Measurements from ENCODE around the gene ZNF598.
"Not testable (repeated sequence)": the region's sequence is repeated elsewhere in the genome, so short reads cannot be mapped to it uniquely, and the experiment has no call there.

Gene ZNF598

DNA sequence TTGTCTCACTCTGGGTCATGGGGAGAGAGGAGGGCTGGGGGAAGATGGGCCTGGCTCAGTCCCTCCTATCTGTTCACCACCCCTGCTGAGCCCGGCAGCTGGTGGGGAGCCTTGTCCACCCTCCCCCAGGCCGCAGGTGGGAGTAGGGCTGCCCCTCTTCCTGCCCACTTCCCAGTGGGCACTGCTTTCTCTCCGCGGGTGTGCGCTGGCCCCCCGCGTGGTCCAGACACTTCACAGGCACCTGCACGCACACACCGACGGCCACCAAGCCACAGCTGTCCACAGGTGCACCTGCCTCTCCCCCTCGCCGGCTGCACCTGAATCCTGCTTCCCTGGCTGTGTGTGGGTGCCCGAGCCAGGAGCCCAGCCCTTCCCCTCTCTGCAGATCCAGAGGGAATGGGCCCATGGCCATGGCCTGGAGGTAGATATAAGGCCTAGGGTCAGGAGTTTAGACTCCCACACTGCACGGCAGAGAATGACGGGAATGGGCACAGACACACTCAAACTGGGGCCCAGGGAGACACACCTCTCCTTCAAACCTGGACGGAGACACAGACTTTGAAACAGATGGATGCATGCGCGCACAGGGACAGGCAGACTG lies 19.1 kb upstream of the ZNF598 start:
- no peak for FAIRE-seq
- DNase-seq (ENCODE audit: low spot score), result no peak

DNA sequence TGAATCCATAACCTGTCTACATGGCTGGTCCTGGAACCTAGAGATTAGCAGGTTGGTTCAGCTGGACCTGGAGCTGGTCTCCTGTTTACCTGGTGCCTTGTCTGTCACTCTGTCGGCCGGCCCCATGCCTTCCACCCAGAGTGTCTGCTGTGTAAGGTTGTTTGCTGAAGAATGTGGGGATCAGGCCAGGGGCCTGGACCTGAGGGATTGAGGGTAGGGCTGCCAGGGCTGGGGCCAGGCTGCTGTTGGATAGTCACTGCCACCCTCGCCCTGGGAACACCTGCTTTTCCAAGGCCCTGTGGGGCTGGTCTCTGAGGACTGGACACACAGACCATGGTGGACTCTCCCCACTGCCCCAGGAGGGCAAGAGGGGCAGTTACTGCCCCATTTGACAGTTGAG lies 18.5 kb upstream of the ZNF598 start:
- DNase-seq (ENCODE audit: low spot score) (no peak), FAIRE-seq (no peak)

DNA sequence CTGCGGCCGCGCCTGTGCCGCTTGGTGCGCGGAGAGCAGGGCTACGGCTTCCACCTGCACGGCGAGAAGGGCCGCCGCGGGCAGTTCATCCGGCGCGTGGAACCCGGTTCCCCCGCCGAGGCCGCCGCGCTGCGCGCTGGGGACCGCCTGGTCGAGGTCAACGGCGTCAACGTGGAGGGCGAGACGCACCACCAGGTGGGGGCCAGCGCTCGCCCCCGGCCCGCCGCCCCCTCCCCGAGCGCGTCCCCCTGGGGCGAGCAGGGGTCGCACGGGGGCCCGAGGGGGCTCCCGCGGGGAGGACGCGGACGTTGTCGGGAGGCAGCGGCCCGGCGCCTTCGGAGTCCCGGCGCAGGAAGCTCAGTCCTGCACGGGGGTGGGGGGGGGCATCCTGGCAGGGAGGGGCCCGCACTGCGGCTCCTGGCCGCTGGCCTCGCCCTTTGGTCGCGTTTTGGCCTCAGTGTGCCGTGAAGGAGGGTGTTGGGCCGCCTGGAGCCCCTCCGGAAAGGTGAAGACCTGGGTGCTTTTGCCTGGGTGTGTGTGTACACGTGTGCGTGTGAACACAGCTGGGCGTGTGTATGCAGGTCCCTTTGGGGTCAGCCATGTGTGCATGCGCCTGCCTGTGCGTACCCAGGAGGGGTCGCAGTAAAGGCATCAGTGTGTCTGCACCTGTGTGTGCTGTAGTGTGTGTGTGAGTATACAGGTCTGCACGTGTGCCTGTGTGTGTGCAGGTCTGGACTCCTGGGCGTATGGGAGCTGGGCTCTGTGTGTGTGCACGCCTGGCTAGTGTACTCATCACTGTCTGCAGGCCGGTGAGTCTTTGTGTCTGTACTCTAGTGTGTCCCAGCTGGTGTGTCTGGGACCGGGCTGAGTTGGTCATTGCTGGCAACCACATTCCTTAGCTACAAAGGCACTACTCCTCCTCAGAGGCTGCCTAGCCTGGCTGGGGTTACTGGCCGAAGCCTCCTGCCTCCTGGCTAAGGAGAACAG lies 17.7 kb upstream of the ZNF598 start:
- FAIRE-seq, result no peak
- peak; percentile 49 for DNase-seq (ENCODE audit: low spot score)

DNA sequence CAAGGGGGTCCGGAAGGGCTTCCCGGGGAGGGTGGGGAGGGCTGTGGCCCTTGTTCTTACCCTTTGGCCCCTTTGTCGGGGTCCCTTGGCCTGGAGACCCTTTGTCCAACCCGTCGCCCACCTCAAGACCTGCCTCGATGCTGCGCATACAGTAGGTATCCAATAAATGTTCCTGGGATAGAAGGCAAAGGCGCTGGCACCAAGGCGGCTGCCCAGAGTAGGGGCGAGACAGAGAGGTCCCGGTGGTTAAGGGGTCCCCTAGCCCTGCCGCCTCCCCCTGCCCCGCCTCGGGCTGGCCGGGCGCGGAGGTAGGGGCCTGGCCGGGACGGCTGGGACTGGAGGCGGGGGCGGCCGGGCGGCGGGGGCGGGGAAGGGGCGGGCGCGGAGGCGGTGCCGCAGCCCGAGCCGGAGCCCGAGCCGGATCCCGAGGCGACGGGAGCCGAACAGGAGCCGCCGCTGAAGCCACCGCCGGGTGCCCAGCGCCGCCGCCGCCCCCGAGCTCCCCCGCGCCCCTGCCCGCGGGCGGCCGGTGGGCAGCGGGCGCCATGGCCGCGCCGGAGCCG lies 16.9 kb upstream of the ZNF598 start, which contains the start of gene NHERF2:
TSS of gene NHERF2 (plus strand) at position 442 of the 563 bp plus-strand sequence. CDS start at position 546, 104 bp downstream.
- peak; percentile 81 for DNase-seq (ENCODE audit: low spot score)
- no peak for FAIRE-seq

DNA sequence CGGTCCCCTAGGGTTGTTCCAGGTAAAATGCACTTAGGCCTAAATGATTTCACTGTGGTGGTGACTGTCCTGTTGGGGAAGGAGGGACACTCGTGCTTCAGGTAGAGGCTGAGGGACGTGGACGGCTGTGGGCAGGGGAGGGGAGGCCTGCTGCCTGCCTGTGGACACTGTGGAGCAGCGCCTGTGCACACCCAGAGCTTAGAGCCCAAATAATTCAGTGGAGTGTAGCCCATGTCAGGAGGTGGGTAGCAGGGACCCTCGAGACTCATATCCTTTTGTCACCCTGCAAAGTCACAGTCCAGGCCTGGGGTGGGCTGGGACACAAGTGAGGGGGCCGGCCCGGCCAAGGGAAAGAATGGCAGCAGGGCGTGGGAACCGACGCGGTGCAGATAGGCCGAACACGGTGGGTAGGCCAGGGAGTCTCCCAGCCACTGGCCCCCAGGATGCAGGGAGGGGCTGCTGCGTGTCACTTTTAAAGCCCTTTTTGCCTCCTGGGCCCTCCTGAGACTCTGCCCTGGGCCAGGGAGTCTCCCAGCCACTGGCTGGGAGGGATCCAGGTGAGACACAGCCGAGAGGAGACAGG lies 16.3 kb upstream of the ZNF598 start:
- no peak for FAIRE-seq
- no peak for DNase-seq (ENCODE audit: low spot score)

DNA sequence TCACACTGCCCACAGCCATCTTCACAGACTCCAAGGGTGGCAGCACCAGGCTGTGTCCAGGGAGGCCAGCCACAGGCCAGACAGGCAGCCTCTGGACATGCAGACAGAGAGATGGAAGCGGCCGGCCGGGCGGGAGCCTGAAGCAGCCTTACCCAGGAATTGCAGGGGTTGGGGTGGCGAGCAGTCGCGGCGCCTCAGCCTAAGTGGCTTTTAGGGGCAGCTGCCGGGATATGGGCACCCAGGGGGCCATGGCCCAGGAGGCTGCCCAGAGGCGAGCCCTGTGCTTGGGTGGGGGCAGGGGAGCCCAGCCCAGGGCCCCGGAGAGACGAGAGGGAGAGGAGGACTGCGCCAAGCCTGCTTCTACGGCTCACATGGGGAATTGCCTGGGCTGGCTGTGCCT lies 15.6 kb upstream of the ZNF598 start:
- FAIRE-seq (no peak), DNase-seq (ENCODE audit: low spot score) (no peak)

DNA sequence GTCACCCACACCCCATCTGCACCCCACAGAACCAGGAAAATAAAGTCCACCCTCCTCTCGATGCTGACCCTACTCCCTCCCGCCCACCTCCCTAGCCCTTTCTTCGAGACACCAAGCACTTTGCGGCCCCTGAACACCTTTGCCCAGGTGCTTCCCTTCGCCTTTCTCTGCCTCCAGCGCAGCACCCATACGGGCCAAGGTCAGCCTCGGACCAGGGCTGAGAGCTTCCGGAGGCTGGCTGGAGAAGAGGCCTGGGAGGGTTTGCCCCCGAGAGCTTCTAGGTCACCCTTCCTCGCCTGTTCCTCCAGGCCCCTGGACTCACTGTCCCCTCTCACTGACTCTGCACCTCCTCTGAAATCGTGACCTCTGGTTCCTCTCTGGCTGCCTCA lies 14.4 kb upstream of the ZNF598 start:
- no peak for FAIRE-seq
- DNase-seq (ENCODE audit: low spot score), result no peak

DNA sequence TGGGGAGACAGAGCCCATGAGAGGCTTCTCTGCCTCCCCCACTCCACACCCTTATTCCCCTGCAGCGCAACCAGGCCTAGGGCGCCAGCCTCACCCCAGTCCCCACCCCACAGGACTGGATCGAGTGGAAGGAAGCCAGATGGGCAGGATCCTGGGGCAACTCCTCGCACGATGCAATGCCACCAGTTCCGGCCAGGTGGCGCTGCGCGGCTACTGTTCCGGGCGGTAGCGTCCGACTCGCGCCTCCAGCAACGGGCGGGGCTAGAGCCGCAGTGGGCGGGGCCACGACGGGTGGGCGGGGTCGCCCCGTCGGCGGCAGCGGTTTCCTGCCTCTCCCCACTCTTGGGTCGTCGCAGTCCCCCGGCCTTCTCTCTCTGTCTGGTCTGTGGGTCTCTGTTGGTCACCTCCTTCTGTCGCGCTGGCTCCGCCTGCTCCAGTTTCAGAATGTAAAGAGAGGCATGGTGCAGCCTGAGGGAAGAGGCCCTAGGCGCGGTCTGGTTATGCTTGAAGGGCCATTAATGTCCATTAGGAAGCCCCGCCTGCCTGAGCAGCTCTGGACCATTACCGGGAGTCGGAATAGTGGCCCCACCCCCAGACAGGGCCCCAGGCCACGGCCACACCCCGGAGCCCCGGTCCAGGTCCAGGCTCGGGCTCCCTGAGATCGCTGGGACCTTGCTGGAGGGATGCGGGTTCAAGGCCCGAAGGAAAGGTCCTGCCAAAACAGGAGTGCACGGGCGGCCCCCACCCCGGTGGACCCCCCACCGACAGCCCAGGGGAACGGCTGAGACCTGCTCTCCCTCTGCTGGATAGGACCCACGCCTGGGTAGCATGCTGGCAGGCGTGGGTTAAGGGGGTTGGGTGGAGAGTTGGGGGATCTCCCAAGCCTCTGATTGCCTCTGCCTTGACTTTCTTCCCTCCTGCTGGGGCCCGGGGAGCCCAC lies 13.7 kb upstream of the ZNF598 start:
- FAIRE-seq (peak; percentile 44), DNase-seq (ENCODE audit: low spot score) (peak; percentile 97)

DNA sequence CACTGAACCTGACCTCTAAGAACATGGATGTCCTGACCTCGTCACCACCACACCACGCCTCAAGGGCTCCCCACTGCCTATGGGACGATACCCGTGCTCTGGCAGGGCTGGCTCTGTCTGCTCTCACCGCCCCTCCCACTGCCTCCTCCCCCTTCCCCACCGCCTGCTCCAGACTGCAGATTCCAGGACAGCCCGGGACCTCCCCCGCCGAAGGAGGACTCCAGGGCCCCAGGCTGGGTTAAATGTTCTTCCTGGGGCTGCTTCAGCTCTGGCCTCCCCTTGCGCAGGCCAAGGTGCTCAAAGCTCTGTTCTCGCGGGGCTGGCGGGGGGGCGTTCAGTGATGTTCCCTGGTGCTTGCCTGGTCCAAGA lies 13.1 kb upstream of the ZNF598 start:
- FAIRE-seq (peak; percentile 75), DNase-seq (ENCODE audit: low spot score) (peak; percentile 79)

DNA sequence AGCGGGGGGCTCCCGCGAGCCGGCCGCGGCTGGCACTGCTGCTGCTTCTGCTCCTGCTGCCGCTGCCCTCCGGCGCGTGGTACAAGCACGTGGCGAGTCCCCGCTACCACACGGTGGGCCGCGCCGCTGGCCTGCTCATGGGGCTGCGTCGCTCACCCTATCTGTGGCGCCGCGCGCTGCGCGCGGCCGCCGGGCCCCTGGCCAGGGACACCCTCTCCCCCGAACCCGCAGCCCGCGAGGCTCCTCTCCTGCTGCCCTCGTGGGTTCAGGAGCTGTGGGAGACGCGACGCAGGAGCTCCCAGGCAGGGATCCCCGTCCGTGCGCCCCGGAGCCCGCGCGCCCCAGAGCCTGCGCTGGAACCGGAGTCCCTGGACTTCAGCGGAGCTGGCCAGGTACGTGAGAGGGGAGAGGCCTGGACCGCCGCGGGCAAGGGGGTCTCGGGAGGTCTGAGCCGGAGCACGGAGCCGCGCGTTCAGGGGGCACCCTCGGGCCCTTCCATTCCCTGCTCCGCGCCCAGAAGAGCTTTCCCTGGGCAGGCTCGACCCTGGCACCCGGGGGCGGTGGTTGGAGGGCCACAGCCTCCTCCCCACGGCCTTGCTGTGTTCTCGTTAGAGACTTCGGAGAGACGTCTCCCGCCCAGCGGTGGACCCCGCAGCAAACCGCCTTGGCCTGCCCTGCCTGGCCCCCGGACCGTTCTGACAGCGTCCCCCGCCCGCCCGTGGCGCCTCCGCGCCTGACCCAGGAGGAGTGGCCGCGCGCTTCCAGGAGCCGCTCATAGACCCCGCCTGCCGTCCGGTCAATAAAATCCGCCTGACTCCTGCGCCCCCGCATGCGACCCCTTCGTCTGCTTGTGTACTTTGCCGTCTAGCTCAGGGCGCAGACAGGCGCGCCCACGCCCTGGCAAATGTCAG lies 10.6 kb upstream of the ZNF598 start:
- FAIRE-seq (no peak), DNase-seq (ENCODE audit: low spot score) (no peak)

DNA sequence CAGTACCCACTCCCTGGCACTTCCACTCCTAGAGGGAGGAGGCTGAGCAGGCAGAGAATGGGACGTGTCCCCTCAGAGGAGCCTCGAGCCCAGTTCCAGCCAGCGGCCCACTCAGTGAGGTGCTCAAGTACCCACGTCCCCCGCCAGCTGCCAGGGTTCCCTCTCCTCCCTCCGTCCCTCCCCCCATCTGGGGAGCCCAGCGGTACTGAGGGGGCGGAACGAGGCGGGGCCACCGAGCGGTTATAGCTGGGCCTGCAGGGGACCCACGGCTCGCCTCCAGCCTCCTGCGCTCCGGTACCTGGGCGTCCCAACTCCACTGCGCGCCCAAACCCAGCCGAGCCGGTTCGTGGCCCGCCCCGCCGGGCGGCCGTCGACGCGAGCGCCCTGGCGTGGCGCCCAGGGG lies 9.9 kb upstream of the ZNF598 start, which contains the start of gene NPW:
TSS of gene NPW (plus strand) at position 268 of the 403 bp plus-strand sequence.
- FAIRE-seq, result no peak
- no peak for DNase-seq (ENCODE audit: low spot score)

DNA sequence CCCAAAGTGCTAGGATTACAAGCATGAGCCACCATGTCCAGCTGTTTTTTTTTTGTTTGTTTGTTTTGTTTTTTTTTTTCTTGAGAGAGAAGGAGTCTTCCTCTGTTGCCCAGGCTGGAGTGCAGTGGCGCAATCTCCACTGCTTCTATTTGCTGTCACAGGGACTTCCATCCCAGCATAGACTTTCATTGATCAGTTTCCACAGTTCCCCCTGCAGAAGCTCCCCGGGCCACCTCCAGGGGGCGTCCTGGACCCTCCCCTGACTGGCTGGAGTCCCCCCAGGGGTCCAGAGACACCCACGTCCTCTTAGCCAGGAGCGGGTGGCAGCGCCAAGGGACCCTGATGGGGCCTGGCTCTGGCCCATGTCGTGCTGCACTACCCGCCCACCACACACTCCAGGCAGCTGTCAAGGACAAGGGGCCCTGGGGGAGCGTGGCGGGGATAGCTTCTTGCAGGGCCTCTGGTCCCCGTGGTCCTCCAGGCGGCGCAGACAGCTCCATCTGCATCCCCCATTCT lies 6.8 kb upstream of the ZNF598 start:
- DNase-seq (ENCODE audit: low spot score) (no peak), FAIRE-seq (no peak)

DNA sequence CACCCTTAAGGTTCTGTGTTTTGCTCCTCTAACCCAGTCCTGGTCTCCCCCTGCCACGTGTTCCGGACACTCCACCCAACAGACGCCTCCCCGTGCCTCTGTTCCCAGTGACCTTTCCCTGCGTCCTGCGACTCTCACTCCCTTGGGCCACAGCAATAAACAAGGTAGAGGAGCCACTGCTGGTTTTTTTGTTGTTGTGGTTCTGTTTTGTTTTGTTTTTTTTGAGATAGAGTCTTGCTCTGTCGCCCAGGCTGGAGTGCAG lies 6.3 kb upstream of the ZNF598 start:
- DNase-seq (ENCODE audit: low spot score) (no peak), FAIRE-seq (no peak)

DNA sequence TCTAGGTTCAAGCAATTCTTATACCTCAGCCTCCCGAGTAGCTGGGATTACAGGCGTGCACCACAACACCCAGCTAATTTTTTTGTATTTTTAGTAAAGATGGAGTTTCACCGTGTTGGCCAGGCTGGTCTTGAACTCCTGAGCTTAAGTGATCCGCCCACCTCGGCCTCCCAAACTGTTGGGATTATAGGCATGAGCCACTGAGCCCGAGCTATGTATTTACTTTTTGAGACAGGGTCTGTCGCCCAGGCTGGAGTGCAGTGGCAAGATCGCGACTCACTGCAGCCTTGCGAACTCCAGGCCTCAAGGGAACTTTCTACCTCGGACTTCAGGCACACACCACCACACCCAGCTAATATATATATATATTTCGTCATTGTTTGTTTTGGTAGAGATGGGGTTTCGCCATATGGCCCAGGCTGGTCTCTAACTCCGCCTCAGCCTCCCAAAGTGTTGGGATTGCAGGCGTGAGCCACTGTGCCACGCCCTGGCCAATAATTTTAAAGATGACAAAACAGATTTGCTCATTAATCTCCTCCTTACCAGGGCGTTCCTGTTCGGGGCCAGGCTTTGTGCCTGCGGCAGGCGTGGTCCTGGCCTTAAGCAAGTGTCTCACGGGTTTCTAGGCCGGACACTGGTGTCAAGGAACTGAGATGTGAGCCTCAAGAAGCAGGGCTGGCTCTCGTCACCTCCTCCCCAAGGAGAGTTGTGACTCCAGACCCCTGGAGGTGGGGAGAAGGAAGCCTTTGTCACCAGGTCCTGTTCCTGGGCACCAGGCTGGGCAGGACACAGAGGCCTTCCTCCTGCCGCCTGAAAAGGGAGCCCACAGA lies 5.7 kb upstream of the ZNF598 start:
- DNase-seq (ENCODE audit: low spot score), result no peak
- no peak for FAIRE-seq

DNA sequence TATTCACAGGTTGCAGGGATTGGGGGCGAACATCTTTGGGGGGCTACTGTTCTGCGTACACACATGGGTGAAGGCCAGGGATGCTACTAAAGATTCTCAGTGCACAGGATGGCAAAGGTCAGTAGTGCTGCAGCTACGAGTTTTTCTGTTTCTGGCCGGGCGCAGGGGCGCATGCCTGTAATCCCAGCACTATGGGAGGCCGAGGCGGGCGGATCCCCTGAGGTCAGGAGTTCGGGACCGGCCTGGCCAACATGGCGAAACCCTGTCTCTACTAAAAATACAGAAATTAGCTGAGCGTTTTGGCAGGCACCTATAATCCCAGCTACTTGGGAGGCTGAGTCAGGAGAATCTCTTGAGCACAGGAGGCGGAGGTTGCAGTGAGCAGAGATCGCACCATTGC lies 3.9 kb upstream of the ZNF598 start:
- DNase-seq (ENCODE audit: low spot score), result no peak
- FAIRE-seq, result no peak

DNA sequence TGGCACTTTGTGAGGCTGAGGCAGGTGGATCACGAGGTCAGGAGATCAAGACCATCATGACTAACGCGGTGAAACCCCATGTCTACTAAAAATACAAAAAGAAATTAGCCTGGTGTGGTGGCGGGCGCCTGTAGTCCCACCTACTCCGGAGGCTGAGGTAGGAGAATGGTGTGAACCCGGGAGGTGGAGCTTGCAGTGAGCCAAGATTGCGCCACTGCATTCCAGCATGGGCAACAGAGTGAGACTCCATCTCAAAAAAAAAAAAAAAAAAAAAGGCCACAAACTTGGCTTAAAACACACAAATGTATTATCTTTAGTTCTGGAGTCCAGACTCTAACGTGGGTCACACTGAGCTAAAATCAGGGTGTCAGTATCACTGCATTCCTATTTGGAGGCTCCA lies 2.1 kb upstream of the ZNF598 start:
- not testable (repeated sequence) for FAIRE-seq; DNase-seq (ENCODE audit: low spot score)

DNA sequence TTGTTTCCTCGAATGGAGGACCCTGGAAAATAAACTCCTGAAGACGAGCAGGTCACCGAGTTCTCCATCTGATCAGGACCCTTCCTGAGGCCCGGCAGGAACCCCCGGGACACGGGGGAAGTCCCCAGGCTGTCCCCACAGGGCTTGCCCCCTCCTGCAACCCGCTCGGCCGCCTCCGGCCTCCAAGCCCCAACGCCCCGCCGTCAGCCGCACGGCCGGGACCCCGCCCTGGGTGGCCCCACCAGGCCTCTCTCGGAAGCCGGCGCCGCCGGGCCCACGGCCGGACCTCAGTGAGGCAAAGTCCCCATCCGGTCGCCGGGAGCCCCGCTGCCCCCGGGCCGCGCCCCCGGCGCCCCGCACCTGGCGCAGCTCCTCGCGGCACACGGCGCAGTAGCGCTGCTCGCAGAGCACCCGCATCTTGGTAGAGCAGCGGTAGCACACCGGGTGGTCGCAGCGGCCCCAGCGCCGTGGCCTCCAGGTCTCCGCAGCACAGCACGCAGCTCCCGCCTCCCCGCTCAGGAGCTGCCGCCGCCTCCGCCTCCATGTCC lies 383 bp downstream of the ZNF598 start:
- DNase-seq (ENCODE audit: low spot score) (peak; percentile 40), FAIRE-seq (no peak)

DNA sequence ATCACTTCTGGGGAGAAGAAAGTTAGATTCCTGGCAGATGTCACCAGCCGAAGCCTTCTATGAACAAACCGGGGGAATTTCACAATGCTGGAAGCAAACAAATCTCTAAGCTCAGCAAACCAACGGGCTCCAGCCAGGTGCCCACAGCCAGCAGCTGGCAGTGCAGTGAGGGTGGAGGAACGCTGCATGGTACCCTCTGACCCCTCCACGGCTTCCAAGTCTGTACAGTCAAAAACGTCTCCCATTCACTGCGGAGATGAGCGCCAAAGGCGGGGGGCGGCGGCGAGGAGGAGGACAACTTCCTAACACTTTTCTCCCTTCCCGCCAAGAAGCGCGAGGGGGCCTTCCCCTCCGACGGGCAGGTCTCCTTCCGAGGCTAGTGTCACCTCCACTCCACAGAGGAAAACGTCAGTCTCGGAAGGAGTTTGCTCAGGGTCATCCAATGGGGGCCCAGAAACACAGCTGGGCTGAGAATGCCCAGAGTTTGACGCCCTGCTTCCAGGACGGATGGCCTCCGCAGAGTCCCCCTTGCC lies 924 bp downstream of the ZNF598 start:
- FAIRE-seq, result no peak
- DNase-seq (ENCODE audit: low spot score), result no peak
